ENCODE results near the gene KLF11. TPM values are rescaled to one million over a fixed set of nuclear protein-coding genes. Genes with fewer than 3 reads are reported as not detected.
A peak's percentile ranks its signal among the peaks of the same experiment; 100 is the strongest.

The KLF11 gene
- total RNA-seq, 3 donors from 2014 or later (not counting 1 experiment from before 2014, with no cell fraction given): 47.3 to 85.8 (median 49.3) TPM

DNA sequence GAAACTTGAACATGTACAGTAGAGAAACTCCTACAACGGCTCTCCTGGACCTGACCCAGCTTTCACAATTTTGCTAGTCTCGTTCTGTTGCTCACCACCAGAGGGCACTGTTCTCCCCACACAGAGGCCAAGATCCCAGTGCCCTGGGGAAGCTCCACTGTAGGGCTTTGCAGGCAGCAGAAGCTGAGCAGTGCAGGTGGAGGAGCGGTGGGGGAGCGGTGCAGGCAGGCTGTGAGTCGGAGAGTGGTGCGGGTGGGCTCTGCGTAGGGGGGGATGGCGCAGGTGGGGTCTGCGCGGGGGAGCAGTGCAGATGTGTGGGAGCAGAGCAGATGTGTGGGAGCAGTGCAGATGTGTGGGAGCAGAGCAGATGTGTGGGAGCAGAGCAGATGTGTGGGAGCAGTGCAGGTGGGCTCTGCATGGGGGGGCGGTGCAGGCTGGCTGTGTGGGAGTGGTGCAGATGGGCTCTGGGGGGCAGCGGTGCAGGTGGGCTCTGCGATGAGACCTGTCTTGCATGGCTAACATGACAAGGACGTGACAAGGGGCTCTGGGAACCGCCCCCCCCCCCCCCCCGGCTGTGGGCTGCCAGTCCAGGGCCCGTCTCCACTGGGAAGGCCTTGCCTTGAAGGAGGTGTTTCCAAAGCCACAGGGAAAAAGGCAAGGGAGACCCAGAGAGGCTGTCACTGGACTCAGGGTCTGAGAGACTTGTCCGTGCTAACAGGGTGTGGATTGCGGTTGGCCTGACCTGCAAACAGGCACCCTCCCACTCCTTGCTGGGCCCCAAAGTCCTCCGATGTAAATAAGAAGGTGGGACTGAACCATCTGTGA, 29.5 kb downstream of the KLF11 start:
- Mint-ChIP-seq H3K27me3 (ENCODE audit: low read depth in 2 of 2) (peaks cover 35 to 38% of the 10 kb centered on the region in 2 donors), H3K9me3 (no peaks in the 10 kb centered on the region), H3K36me3 (no peaks in the 10 kb centered on the region), H3K4me3 (no peak overlapping the region), H3K27ac (no peak overlapping the region), H3K4me1 (peaks cover 0 to 12% of the 10 kb centered on the region in 2 donors)
- WGBS (ENCODE audit: insufficient coverage): 38% methylated on average over 20 of the region's 20 CpGs
- no peak overlapping the region for H3K27ac ChIP-seq (ENCODE audit: low read length)
- no peak overlapping the region for H3K4me3 ChIP-seq (ENCODE audit: low read length)
- ATAC-seq (peak; percentile 93 to 99 (median 97)), DNase-seq (peak; percentile 69 to 93)
- no peaks in the 10 kb centered on the region for H3K36me3 ChIP-seq (ENCODE audit: control insufficient read depth, insufficient read depth, low read length)
- intact Hi-C loops (cut with micrococcal nuclease): loop anchor here (1.0 to 2.0 kb wide), 5 partner anchors 24 to 595 kb away; partner anchors contain the start of gene RRM2
- TF ChIP-seq, protein P1, sequence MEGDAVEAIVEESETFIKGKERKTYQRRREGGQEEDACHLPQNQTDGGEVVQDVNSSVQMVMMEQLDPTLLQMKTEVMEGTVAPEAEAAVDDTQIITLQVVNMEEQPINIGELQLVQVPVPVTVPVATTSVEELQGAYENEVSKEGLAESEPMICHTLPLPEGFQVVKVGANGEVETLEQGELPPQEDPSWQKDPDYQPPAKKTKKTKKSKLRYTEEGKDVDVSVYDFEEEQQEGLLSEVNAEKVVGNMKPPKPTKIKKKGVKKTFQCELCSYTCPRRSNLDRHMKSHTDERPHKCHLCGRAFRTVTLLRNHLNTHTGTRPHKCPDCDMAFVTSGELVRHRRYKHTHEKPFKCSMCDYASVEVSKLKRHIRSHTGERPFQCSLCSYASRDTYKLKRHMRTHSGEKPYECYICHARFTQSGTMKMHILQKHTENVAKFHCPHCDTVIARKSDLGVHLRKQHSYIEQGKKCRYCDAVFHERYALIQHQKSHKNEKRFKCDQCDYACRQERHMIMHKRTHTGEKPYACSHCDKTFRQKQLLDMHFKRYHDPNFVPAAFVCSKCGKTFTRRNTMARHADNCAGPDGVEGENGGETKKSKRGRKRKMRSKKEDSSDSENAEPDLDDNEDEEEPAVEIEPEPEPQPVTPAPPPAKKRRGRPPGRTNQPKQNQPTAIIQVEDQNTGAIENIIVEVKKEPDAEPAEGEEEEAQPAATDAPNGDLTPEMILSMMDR (IDR thresholded peaks at IDR 0.05): peak; percentile 76
- H3K4me1 ChIP-seq (ENCODE audit: control insufficient read depth, insufficient read depth, low read length): peaks cover 3% of the 10 kb centered on the region
- peaks cover 7% of the 10 kb centered on the region for H3K27me3 ChIP-seq (ENCODE audit: control insufficient read depth, insufficient read depth, low read length)
- H3K9me3 ChIP-seq (ENCODE audit: control insufficient read depth, insufficient read depth, low read length): no peaks in the 10 kb centered on the region

DNA sequence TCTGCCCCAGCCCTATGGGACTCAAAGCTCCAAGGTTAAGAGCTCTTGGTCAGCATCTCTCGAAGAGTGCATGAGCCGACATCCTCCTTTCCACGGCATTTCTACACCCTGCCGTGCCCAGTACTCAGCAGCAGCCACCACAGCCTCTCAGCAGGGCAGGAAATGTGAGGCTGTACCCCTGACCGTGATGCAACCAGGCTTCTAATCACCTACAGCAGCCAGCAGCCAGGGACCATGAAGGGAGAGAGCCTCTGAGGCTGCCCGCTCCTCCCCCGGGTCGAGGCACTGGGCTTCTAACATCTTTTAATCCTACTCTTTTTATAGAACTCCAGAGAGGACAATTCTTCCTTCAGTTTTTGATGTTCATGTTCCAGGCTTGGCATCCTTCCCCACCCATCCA, 30.4 kb downstream of the KLF11 start:
- H3K4me1 Mint-ChIP-seq: peaks cover 2 to 19% of the 10 kb centered on the region in 2 donors
- Histone ChIP-seq H3K27me3 (ENCODE audit: control insufficient read depth, insufficient read depth, low read length) (peaks cover 13% of the 10 kb centered on the region), H3K9me3 (ENCODE audit: control insufficient read depth, insufficient read depth, low read length) (no peaks in the 10 kb centered on the region), H3K27ac (ENCODE audit: low read length) (no peak overlapping the region), H3K36me3 (ENCODE audit: control insufficient read depth, insufficient read depth, low read length) (no peaks in the 10 kb centered on the region), H3K4me1 (ENCODE audit: control insufficient read depth, insufficient read depth, low read length) (peaks cover 3% of the 10 kb centered on the region), H3K4me3 (ENCODE audit: low read length) (no peak overlapping the region)
- TF ChIP-seq, protein P1 (IDR thresholded peaks at IDR 0.05): no peak
- H3K27me3 Mint-ChIP-seq (ENCODE audit: low read depth in 2 of 2): peaks cover 43 to 46% of the 10 kb centered on the region in 2 donors
- no peaks in the 10 kb centered on the region for H3K36me3 Mint-ChIP-seq
- no peak overlapping the region for H3K4me3 Mint-ChIP-seq
- ATAC-seq: no peak
- H3K9me3 Mint-ChIP-seq: no peaks in the 10 kb centered on the region
- DNase-seq: no peak
- intact Hi-C loops (cut with micrococcal nuclease): loop anchor here (2.0 kb wide), 1 partner anchor 49 kb away; the partner anchor contains the start of gene RRM2
- H3K27ac Mint-ChIP-seq: no peak overlapping the region
- WGBS (ENCODE audit: insufficient coverage): 53% methylated on average over 8 of the region's 8 CpGs

DNA sequence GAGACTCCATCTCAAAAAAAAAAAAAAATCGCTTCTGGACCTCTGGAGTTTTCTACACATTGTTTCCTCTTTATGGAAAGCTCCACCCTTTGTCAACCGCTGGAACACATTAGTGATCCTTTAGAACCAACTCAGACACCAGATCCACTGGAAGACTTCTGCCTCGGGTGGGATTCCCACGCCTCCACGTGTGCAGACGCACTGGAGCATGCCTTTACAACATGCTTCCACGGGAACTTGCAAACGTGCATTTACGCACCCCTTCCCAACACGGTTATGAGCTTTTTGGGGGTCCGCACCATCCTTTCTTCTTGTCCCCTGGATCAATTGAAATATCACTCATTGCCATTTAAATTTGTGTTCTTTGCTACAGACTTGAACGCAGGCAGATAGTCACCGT, 31.8 kb downstream of the KLF11 start:
- DNase-seq (no peak), ATAC-seq (no peak)
- H3K36me3 ChIP-seq (ENCODE audit: control insufficient read depth, insufficient read depth, low read length): no peaks in the 10 kb centered on the region
- Mint-ChIP-seq H3K27ac (no peak overlapping the region), H3K4me3 (no peak overlapping the region), H3K4me1 (peaks cover 8 to 24% of the 10 kb centered on the region in 2 donors), H3K36me3 (no peaks in the 10 kb centered on the region), H3K27me3 (ENCODE audit: low read depth in 2 of 2) (peaks cover 49 to 52% of the 10 kb centered on the region in 2 donors), H3K9me3 (no peaks in the 10 kb centered on the region)
- no peak overlapping the region for H3K27ac ChIP-seq (ENCODE audit: low read length)
- H3K9me3 ChIP-seq (ENCODE audit: control insufficient read depth, insufficient read depth, low read length): no peaks in the 10 kb centered on the region
- TF ChIP-seq, protein P1 (IDR thresholded peaks at IDR 0.05): no peak
- peaks cover 18% of the 10 kb centered on the region for H3K27me3 ChIP-seq (ENCODE audit: control insufficient read depth, insufficient read depth, low read length)
- no peak overlapping the region for H3K4me3 ChIP-seq (ENCODE audit: low read length)
- intact Hi-C loops (cut with micrococcal nuclease): no loop called here
- WGBS (ENCODE audit: insufficient coverage): 87% methylated on average over 13 of the region's 13 CpGs
- peaks cover 8% of the 10 kb centered on the region for H3K4me1 ChIP-seq (ENCODE audit: control insufficient read depth, insufficient read depth, low read length)
